Hippocampal formation (tissue), 2 donors: ENCODE measurements around the gene KDM4C.

Experiments used
- DNase-seq, 2 donors: peaks; one replicate each; lab custom pipeline; 2025; lab: John Stamatoyannopoulos, UW

Gene KDM4C

DNA sequence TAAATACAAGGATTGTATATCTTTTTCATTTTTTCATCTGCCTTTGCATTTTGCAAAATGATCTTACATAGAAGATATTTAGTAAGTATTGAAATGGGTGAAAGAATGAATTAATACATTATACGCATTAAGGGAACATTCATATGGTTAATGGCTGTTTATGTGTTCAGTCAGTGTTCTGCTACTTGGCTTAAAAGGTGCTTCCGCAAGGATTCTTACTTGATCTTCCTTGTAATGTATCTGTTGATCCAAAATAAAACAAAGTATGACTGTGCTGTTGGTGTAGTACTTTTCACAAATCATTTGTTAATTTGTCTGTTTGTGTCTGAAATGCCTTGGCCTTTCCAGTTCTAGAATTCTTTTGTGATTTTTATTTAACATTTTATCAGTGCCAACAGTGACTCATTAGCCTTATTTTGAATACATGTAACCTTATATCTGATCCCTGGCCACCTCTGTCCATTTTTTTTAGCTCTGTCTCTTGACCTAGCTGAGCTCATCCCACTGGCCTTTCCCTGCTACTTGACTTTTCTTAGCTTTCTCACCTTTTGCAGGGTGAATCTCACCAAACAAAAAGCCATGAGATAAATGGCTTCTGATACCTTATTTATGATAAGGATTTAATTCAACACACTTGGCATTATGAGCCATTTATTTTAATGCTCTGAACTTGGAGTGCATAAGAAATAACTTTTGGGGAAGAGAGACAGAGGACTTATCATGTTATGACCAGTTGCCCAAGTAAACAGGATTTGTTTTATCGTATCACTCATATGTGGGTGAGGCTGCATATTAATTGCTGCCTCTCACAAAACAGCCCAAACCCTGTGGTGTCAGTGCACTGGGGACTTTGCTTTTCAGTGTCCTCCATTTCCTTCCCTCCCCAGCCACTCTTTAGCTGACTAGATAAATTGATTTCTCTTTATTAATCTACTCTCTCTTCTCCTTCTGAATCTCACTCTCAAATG is 340.3 kb downstream of the KDM4C start:
- DNase-seq: no peak

DNA sequence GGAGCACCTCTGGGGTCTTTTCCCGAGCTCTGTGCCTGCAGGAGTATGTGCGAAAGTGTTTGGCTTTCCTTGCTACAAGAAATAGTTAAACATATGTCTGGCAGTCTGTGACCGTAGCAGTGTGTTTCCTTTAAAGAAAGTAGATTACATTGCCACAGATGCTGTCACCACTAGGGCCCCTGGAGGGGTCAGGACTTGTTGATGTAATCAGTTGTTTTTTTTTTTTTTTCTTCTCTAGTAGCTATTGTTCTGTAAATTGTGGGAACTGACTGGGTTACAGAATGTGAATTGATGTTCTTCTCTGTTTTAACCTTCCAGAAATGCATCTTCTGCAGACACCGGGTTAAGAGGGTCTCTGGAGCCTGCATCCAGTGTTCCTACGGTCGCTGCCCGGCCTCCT is 345.6 kb downstream of the KDM4C start:
- no peak for DNase-seq

- no peak for DNase-seq
Observed at GRCh38 chr9:7103771-7104170, 346.0 kb downstream of the KDM4C start.

DNA sequence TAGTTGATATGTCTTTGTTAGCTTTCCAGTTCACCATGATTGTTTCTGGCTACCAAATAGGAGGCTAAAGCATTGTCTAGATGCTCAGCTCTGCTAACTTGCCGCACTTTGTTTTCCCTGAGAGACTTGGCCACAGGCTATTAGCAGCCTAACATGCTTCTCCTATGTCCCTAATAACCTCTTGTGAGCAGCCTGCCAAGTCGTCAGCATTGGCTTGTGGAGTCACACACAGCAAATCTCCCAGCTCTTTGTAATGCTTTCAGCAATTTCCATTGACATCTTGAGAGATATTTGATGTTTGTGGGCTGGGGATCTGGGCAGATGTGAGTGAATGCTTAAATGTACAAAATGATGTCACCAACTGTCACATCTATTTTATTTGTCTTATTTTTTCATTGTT is 346.9 kb downstream of the KDM4C start:
- no peak for DNase-seq

DNA sequence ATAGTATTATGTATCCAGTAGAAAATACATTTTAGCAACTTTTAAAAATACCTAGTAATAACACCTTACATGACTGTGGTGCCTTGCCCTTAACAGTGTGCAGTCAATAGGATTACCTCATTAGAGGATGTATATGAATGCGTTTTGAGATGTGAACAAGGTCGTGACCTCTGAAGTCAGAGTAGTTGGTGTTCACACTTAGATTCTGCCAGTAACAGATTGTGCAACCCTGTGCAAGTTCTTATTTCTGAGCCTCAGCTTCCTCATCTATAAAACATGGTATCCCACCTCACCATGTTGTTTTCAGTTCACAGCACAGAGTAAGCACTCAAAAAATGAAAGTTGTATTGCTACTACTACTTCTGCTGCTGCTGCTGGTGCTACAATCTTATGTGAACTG is 347.3 kb downstream of the KDM4C start:
- DNase-seq: no peak

DNA sequence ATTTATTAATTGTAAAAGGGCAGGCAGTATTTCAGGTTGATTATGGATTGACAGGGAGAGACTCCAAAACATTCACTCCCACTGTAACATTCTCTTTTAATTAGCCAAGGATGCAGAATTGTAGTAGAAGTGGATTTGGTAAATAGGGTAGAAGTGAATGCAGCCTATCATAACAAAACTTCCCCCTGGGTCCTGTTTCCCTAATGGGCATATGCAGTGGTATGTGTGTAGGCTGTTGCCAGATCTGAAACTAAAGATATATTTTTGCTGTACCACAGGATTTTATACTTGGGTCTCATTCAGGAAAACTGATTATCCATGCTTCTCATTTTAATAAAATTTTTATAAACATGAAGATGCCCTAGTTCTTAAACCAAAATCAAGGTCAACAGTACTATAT is 351.2 kb downstream of the KDM4C start:
- DNase-seq: no peak

GRCh38 chr9:7111413-7111812 is 353.6 kb downstream of the KDM4C start:
- no peak for DNase-seq

DNA sequence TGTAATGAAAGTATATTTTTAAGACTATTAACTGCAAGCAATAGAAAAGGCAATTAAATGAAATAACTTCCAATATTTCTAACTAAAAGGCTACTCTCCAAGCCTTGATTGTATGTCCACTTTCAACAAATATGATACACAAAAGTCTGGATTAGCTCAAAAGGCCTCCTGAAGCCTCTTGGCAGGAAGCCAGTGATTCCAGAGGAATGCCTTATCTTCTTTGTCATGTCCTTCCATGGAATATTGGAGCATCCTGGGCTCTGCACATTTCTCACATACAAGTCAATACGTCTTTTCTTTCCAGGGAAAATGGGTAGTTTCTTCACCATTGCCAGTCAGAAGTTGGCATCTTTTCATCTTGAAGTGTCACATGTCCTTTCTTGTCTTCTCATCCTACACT is 357.8 kb downstream of the KDM4C start:
- no peak for DNase-seq

- DNase-seq: no peak
Observed at GRCh38 chr9:7117676-7118561, 360.1 kb downstream of the KDM4C start.

DNA sequence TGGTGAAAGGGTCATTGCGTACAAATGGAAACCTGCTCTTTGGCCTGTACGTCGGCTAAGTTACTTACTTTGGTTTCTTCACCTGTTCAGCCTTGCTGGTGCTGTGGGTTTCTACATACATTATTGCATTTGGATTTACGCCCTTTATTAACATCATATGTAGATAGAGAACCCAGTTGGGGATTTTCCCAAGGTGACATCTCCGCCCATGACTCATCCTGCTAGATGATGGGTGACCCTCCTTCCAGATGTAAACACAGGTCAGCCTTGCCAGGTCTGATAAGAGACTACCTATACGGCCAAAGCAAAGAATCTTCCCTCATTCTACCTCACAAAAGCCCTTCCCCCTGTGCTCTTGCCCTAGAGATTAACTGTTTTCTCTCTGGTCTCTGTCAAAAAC is 360.9 kb downstream of the KDM4C start:
- DNase-seq: no peak

DNA sequence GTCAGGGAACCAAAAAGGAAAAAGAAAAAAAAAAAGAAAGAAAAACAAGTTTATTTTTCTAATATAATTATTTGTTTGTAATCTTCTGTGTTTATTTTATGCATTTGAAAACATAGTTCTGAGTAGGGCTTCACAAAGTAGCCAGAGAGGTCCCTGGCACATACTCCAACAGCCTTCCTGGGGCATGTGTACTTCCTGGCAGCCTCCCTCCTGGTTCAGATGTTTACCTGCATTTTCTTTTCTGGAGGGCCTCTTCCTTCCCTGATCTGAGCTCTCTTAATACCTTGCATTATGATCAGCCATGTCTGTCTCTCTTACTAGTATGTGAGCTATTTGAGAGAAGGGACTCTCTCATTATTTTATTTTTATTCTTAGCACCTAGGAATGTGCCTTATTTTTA is 361.8 kb downstream of the KDM4C start:
- DNase-seq: no peak

- no peak for DNase-seq
Observed at GRCh38 chr9:7121055-7121454, 363.3 kb downstream of the KDM4C start.

DNA sequence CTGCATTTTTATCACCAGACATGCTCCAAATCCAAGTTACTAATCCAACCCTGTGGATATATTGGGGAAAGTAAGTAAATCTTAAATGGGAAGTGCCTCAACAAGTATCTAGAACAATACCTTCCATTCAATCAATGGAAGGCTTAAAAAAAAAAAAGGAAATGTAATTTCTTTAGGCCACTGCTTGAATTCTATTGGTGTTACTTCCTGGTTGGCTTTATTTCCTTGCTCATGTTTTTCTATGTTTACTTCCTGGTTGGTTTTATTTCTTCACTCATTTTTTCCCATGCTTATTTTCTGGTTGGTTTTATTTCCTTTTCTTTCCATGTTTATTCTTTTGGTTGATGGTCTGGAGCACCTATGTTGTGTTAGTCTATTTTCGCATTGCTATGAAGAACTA is 363.9 kb downstream of the KDM4C start:
- no peak for DNase-seq

DNA sequence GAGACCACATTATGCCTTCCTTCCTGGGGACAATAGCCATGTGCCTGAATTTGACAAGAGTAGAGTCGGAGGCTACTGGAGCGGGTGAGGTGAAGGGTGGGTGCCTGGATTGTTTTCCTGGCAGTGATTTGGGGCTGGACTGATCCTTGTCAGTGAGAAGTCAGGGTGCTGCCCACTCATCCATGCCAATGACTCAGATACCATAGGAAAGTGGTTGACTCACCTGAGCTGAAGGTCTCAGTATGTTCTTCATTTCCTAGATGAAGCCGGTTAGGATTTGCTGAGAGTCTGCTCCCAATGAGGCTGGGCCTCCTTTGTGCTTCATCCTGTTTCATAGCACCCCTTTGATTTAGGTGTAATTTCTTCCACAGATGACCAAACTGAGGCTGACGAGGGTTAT is 366.0 kb downstream of the KDM4C start:
- no peak for DNase-seq

GRCh38 chr9:7125231-7125630 is 367.5 kb downstream of the KDM4C start:
- DNase-seq: no peak

- no peak for DNase-seq
Observed at GRCh38 chr9:7129391-7129790, 371.6 kb downstream of the KDM4C start.

- DNase-seq: no peak
Observed at GRCh38 chr9:7130266-7130820, 372.6 kb downstream of the KDM4C start.

GRCh38 chr9:7132605-7133004 is 374.8 kb downstream of the KDM4C start:
- no peak for DNase-seq

- DNase-seq: no peak
Observed at GRCh38 chr9:7135735-7136134, 378.0 kb downstream of the KDM4C start.

- DNase-seq: no peak
Observed at GRCh38 chr9:7137040-7137439, 379.3 kb downstream of the KDM4C start.

- DNase-seq: no peak
Observed at GRCh38 chr9:7137571-7137970, 379.8 kb downstream of the KDM4C start.

GRCh38 chr9:7139886-7140285 is 382.1 kb downstream of the KDM4C start:
- no peak for DNase-seq

GRCh38 chr9:7140401-7140800 is 382.6 kb downstream of the KDM4C start:
- DNase-seq: no peak
